K562 (cell line): ENCODE results near the gene EEF1A2. TPM values are rescaled to one million over a fixed set of nuclear protein-coding genes. Genes with fewer than 3 reads are reported as not detected.

ENCODE experiments used
- ATAC-seq: fragments of 200-7000 bp; cut with Tn5 transposase; 3 replicates; pipeline ENCODE4 v1.9.1; 2020; ENCODE audit warnings: moderate library complexity
- BruUV-seq: library from RNA; stranded (reverse); fragments of 400-500 nt; replicated peaks from 2 replicates; lab custom pipeline; 2021; lab: Mats Ljungman, UMichigan
- CTCF ChIA-PET: fragments of 300-600 bp; formaldehyde crosslinking; extraction: SDS; loops from one replicate; lab custom pipeline; 2021; ENCODE audit warnings: low intra/inter-chr PET ratio; lab: Yijun Ruan, JAX
- POLR2A ChIA-PET: fragments of 300-600, 350-650 bp; sonication (Branson Sonifier 250); formaldehyde crosslinking; extraction: SDS; loops from one replicate; lab custom pipeline; 2021; ENCODE audit warnings: antibody characterized with exemption, inconsistent platforms; lab: Yijun Ruan, JAX
- DNase-seq, 4 experiments: peaks; one replicate each; pipeline versions ENCODE4 v3.0.0 to v3.0.0-alpha.2; 2011 to 2018; ENCODE audit warnings: low spot score in 3 of 4, mixed read lengths in 3 of 4; ENCODE audit errors: extremely low read depth in 1 of 4
- FAIRE-seq: peaks from 2 replicates; lab custom pipeline; 2011; peaks lifted over from hg19 to GRCh38; lab: Jason Lieb, UNC
- H2AFZ ChIP-seq: 2 replicates; pipeline ENCODE4 v1.6.0; 2011; ENCODE audit warnings: low read depth, low read length, control low read depth, inconsistent platforms
- H3K27ac ChIP-seq: fragments of 200-600 bp; 3 replicates; pipeline ENCODE4 v1.8.0; 2011; ENCODE audit warnings: low read depth, mild to moderate bottlenecking, control low read depth, inconsistent platforms, low read length, moderate library complexity, mixed read lengths; ENCODE audit errors: extremely low read depth
- H3K27me3 ChIP-seq, 2 experiments: fragments of 300-600 bp in 1 of 2; 2 replicates in 1 of 2; 3 replicates in 1 of 2; pipeline versions ENCODE4 v1.6.0 to v1.8.0; 2011; ENCODE audit warnings: inconsistent platforms in 2 of 2, low read length in 2 of 2, mild to moderate bottlenecking in 1 of 2, mixed read lengths in 1 of 2, moderate library complexity in 1 of 2; ENCODE audit not compliant: control insufficient read depth in 2 of 2, insufficient read depth in 2 of 2
- H3K36me3 ChIP-seq: fragments of 300-600 bp; 3 replicates; pipeline ENCODE4 v1.8.0; 2011; ENCODE audit warnings: mild to moderate bottlenecking, low read length, inconsistent platforms; ENCODE audit not compliant: control insufficient read depth, insufficient read depth
- H3K4me1 ChIP-seq, 2 experiments: fragments of 200-600 bp in 1 of 2; replicated peaks in 1 of 2; 2 replicates in 1 of 2; 3 replicates in 1 of 2; pipeline versions ENCODE4 v1.5.1 to v1.8.0; 2011; ENCODE audit warnings: inconsistent platforms in 2 of 2, low read length in 2 of 2, mild to moderate bottlenecking in 1 of 2, mixed read lengths in 1 of 2, moderate library complexity in 1 of 2; ENCODE audit not compliant: control insufficient read depth in 2 of 2, insufficient read depth in 2 of 2
- H3K4me2 ChIP-seq: 2 replicates; pipeline ENCODE4 v1.6.1; 2011; ENCODE audit warnings: low read length, control low read depth, inconsistent platforms, mixed read lengths; ENCODE audit not compliant: insufficient read depth
- H3K4me3 ChIP-seq: fragments of 200-600 bp; sonication (generic), shearing (Covaris generic); 2 replicates; pipeline ENCODE4 v1.5.1; 2016; ENCODE audit warnings: control low read depth, inconsistent platforms
- H3K79me2 ChIP-seq: fragments of 200-600 bp; 3 replicates; pipeline ENCODE4 v1.8.0; 2011; ENCODE audit warnings: low read length, inconsistent platforms; ENCODE audit not compliant: control insufficient read depth, insufficient read depth
- H3K9ac ChIP-seq, 2 experiments: 2 replicates each; pipeline versions ENCODE4 v1.6.0 to v1.6.1; 2011; ENCODE audit warnings: low read depth in 2 of 2, low read length in 2 of 2, control low read depth in 1 of 2, inconsistent platforms in 1 of 2, mild to moderate bottlenecking in 1 of 2, mixed read lengths in 1 of 2; ENCODE audit not compliant: insufficient read depth in 1 of 2
- H3K9me1 ChIP-seq: one replicate; pipeline ENCODE4 v1.6.0; 2011; ENCODE audit warnings: inconsistent platforms, mild to moderate bottlenecking, low read length, moderate library complexity; ENCODE audit not compliant: control insufficient read depth, insufficient read depth
- H3K9me3 ChIP-seq: replicated peaks from 2 replicates; pipeline ENCODE4 v1.5.1; 2011; ENCODE audit warnings: low read depth, low read length, inconsistent platforms; ENCODE audit not compliant: control insufficient read depth, insufficient read depth
- H4K20me1 ChIP-seq: replicated peaks from 2 replicates; pipeline ENCODE4 v1.6.1; 2011; ENCODE audit warnings: low read length, inconsistent platforms, mixed read lengths; ENCODE audit not compliant: control insufficient read depth, insufficient read depth
- HDAC2 ChIP-seq: fragments of 450-650 bp; IDR thresholded peaks from 2 replicates; pipeline ENCODE4 v1.6.1; 2016; ENCODE audit warnings: mild to moderate bottlenecking
- KLF16 ChIP-seq: IDR thresholded peaks from 2 replicates; pipeline ENCODE4 v1.6.1; 2016; ENCODE audit warnings: antibody characterized with exemption
- NFIC ChIP-seq: fragments of 450-650 bp; IDR thresholded peaks from 2 replicates; pipeline ENCODE4 v1.6.1; 2017; ENCODE audit warnings: mild to moderate bottlenecking, inconsistent platforms
- WGBS: fragments of 100-300 bp; shearing (Covaris generic); methylation state at CpG from one replicate; pipeline ENCODE4 v1.1.6; 2016; ENCODE audit warnings: low coverage, mixed read lengths; ENCODE audit not compliant: insufficient coverage; ENCODE audit errors: missing lambda C conversion rate; 5-methylcytosine and 5-hydroxymethylcytosine counted together
- in situ Hi-C: fragments of 300-500 bp; cut with MboI; formaldehyde crosslinking; loops from 4 replicates; pipeline ENCODE4 v1.15.0; 2018; ENCODE audit warnings: inconsistent platforms, mixed read lengths
- intact Hi-C: fragments of 100-400 bp; cut with micrococcal nuclease; formaldehyde crosslinking; loops from 2 replicates; pipeline ENCODE4 v1.14.2; 2022
- polyA plus RNA-seq, 8 experiments: library from polyadenylated mRNA; depleted of rRNA in 4 of 8; stranded (reverse) in 5 of 8; unstranded in 3 of 8; fragments of >200 nt; fragmentation: Nextera tagmentation in 2 of 8; fragmentation: Illumina TruSeq in 1 of 8; extraction: Ambion mirVana in 2 of 8; extraction: Trizol in 1 of 8; gene quantifications; 2 replicates each; pipeline versions ENCODE4 v1.2.1 to v1.2.3, GENCODE V29; 2011 to 2014; ENCODE audit warnings: inconsistent platforms in 1 of 8, missing spikeins in 1 of 8
- total RNA-seq, 7 experiments: library from RNA; depleted of rRNA in 6 of 7; stranded (reverse); fragments of >200 nt in 6 of 7; fragmentation: Illumina TruSeq in 2 of 7; extraction: Trizol in 2 of 7; gene quantifications; 2 replicates each; pipeline versions ENCODE4 v1.2.1 to v1.2.3, GENCODE V29; 2011 to 2021; ENCODE audit warnings: low replicate concordance in 1 of 7
- TF ChIP-seq, protein P1 (sequence below): IDR thresholded peaks from 2 replicates; pipeline ENCODE4 v1.6.1; 2011; ENCODE audit warnings: borderline replicate concordance, low read depth, mild to moderate bottlenecking, moderate library complexity, low read length; ENCODE audit not compliant: insufficient read depth, poor library complexity, severe bottlenecking
- TF ChIP-seq, protein P2 (sequence below): fragments of 250-450 bp; sonication (Bioruptor Pico); IDR thresholded peaks from 2 replicates; pipeline ENCODE4 v1.9.0; 2021; ENCODE audit warnings: mild to moderate bottlenecking

The EEF1A2 gene
- total and polyA plus RNA-seq, 9 of the 15 experiments (the other 6 are each of a cell fraction or from before 2014, with no cell fraction given): 0.04 to 29.6 (median 11.5) TPM

DNA sequence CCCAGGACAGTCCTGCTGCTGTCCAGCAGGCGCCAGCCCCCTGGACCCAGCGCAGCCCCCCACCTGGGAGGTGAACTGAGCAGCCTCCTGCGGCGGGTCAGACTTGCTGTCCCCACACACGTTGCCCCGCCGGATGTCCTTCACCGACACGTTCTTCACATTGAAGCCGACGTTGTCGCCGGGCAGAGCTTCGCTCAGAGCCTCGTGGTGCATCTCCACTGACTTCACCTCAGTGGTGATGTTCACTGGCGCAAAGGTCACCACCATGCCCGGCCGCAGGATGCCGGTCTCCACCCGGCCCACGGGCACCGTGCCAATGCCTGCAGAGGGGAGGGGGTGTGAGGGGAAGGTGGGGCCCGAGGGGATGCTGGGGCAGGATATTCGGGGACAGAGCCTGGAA lies 8.5 kb downstream of the EEF1A2 start:
- peaks cover 11% of the 10 kb centered on the region for H4K20me1 ChIP-seq
- H3K9ac ChIP-seq: no peak overlapping the region
- TF ChIP-seq NFIC (peak; percentile 30; the same call in 1 of the 2 replicates), KLF16 (no peak), HDAC2 (no peak)
- TF ChIP-seq, protein P1, sequence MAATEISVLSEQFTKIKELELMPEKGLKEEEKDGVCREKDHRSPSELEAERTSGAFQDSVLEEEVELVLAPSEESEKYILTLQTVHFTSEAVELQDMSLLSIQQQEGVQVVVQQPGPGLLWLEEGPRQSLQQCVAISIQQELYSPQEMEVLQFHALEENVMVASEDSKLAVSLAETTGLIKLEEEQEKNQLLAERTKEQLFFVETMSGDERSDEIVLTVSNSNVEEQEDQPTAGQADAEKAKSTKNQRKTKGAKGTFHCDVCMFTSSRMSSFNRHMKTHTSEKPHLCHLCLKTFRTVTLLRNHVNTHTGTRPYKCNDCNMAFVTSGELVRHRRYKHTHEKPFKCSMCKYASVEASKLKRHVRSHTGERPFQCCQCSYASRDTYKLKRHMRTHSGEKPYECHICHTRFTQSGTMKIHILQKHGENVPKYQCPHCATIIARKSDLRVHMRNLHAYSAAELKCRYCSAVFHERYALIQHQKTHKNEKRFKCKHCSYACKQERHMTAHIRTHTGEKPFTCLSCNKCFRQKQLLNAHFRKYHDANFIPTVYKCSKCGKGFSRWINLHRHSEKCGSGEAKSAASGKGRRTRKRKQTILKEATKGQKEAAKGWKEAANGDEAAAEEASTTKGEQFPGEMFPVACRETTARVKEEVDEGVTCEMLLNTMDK: no peak
- TF ChIP-seq, protein P2, sequence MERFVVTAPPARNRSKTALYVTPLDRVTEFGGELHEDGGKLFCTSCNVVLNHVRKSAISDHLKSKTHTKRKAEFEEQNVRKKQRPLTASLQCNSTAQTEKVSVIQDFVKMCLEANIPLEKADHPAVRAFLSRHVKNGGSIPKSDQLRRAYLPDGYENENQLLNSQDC (CRISPR knock-in tag): no peak
- no peaks in the 10 kb centered on the region for H3K36me3 ChIP-seq
- in situ Hi-C loops: no loop called here
- ATAC-seq: no peak
- BruUV-seq: no TSS peak
- no peak overlapping the region for H3K4me3 ChIP-seq
- H3K9me3 ChIP-seq: no peaks in the 10 kb centered on the region
- no peaks in the 10 kb centered on the region for H3K9me1 ChIP-seq
- H3K79me2 ChIP-seq: no peaks in the 10 kb centered on the region
- H3K4me2 ChIP-seq: no peak overlapping the region
- WGBS: 40% methylated on average over 19 of the region's 24 CpGs
- intact Hi-C loops: no loop called here
- no peak overlapping the region for H2AFZ ChIP-seq
- DNase-seq: no peak
- H3K4me1 ChIP-seq: peaks cover 0 to 27% of the 10 kb centered on the region in 2 experiments; a peak in 2 of 5 replicates
- CTCF ChIA-PET: no interaction called here
- H3K27me3 ChIP-seq: no peaks in the 10 kb centered on the region
- no peak for FAIRE-seq
- POLR2A ChIA-PET: no interaction called here
- no peak overlapping the region for H3K27ac ChIP-seq
